Rectal smooth muscle tissue (tissue), 1 donor: ENCODE results near the gene TMED8.

ENCODE experiments used
- H3K27ac ChIP-seq: one replicate; pipeline ENCODE4 v1.7.0; 2013; ENCODE audit warnings: low read depth, low read length, inconsistent platforms
- H3K27me3 ChIP-seq: one replicate; pipeline ENCODE4 v1.7.0; 2013; ENCODE audit warnings: low read length; ENCODE audit not compliant: control insufficient read depth, insufficient read depth
- H3K36me3 ChIP-seq: one replicate; pipeline ENCODE4 v1.7.0; 2013; ENCODE audit warnings: low read length; ENCODE audit not compliant: control insufficient read depth, insufficient read depth
- H3K4me1 ChIP-seq: one replicate; pipeline ENCODE4 v1.7.0; 2013; ENCODE audit warnings: low read length; ENCODE audit not compliant: control insufficient read depth, insufficient read depth
- H3K4me3 ChIP-seq: one replicate; pipeline ENCODE4 v1.7.0; 2013; ENCODE audit warnings: low read length
- H3K9ac ChIP-seq: one replicate; pipeline ENCODE4 v1.7.0; 2013; ENCODE audit warnings: low read length

The TMED8 gene

GRCh38 chr14:77316872-77317301 is 60.0 kb downstream of the TMED8 start:
- Histone ChIP-seq H3K4me3 (no peak overlapping the region), H3K36me3 (no peaks in the 10 kb centered on the region), H3K27ac (no peak overlapping the region), H3K4me1 (peaks cover 7% of the 10 kb centered on the region), H3K27me3 (no peaks in the 10 kb centered on the region), H3K9ac (no peak overlapping the region)

GRCh38 chr14:77316195-77316505 is 60.7 kb downstream of the TMED8 start:
- Histone ChIP-seq H3K9ac (no peak overlapping the region), H3K27me3 (no peaks in the 10 kb centered on the region)

GRCh38 chr14:77314539-77315457 is 62.1 kb downstream of the TMED8 start:
- Histone ChIP-seq H3K36me3 (no peaks in the 10 kb centered on the region), H3K27ac (no peak overlapping the region), H3K9ac (no peak overlapping the region), H3K27me3 (no peaks in the 10 kb centered on the region), H3K4me3 (no peak overlapping the region), H3K4me1 (peaks cover 4% of the 10 kb centered on the region)

More at GRCh38 chr14:77316195-77316505, 60.7 kb downstream of the TMED8 start:
- Histone ChIP-seq H3K27ac (no peak overlapping the region), H3K4me1 (peaks cover 7% of the 10 kb centered on the region), H3K36me3 (no peaks in the 10 kb centered on the region), H3K4me3 (no peak overlapping the region)

- H3K27ac ChIP-seq = no peak overlapping the region
Measured at GRCh38 chr14:77314043-77314442, 62.9 kb downstream of the TMED8 start.

GRCh38 chr14:77313371-77313770 is 63.5 kb downstream of the TMED8 start:
- H3K4me3 ChIP-seq = no peak overlapping the region
- H3K36me3 ChIP-seq = no peaks in the 10 kb centered on the region
- no peaks in the 10 kb centered on the region for H3K27me3 ChIP-seq
- no peak overlapping the region for H3K27ac ChIP-seq
- peaks cover 3% of the 10 kb centered on the region for H3K4me1 ChIP-seq
- H3K9ac ChIP-seq = no peak overlapping the region

More at GRCh38 chr14:77314043-77314442, 62.9 kb downstream of the TMED8 start:
- H3K4me1 ChIP-seq = peaks cover 3% of the 10 kb centered on the region
- no peaks in the 10 kb centered on the region for H3K27me3 ChIP-seq
- no peak overlapping the region for H3K9ac ChIP-seq
- no peaks in the 10 kb centered on the region for H3K36me3 ChIP-seq
- no peak overlapping the region for H3K4me3 ChIP-seq

GRCh38 chr14:77311217-77311616 is 65.7 kb downstream of the TMED8 start:
- H3K36me3 ChIP-seq = no peaks in the 10 kb centered on the region
- H3K27me3 ChIP-seq = no peaks in the 10 kb centered on the region
- H3K9ac ChIP-seq = no peak overlapping the region
- H3K4me1 ChIP-seq = peaks cover 13% of the 10 kb centered on the region
- H3K4me3 ChIP-seq = no peak overlapping the region
- H3K27ac ChIP-seq = no peak overlapping the region

- Histone ChIP-seq H3K27me3 (no peaks in the 10 kb centered on the region), H3K4me3 (no peak overlapping the region), H3K9ac (no peak overlapping the region), H3K36me3 (no peaks in the 10 kb centered on the region), H3K27ac (no peak overlapping the region), H3K4me1 (peaks cover 13% of the 10 kb centered on the region)
Measured at GRCh38 chr14:77310026-77310425, 66.9 kb downstream of the TMED8 start.

- no peak overlapping the region for H3K9ac ChIP-seq
- H3K4me1 ChIP-seq = peaks cover 12% of the 10 kb centered on the region
- no peaks in the 10 kb centered on the region for H3K27me3 ChIP-seq
- H3K27ac ChIP-seq = no peak overlapping the region
- no peaks in the 10 kb centered on the region for H3K36me3 ChIP-seq
- no peak overlapping the region for H3K4me3 ChIP-seq
Measured at GRCh38 chr14:77309131-77309530, 67.8 kb downstream of the TMED8 start.

- peaks cover under 1% of the 10 kb centered on the region for H3K36me3 ChIP-seq
- H3K4me3 ChIP-seq = no peak overlapping the region
- H3K4me1 ChIP-seq = peaks cover 10% of the 10 kb centered on the region
- peak overlapping the region; percentile 33 for H3K27ac ChIP-seq
- no peak overlapping the region for H3K9ac ChIP-seq
- H3K27me3 ChIP-seq = no peaks in the 10 kb centered on the region
Measured at GRCh38 chr14:77306851-77307496, 69.9 kb downstream of the TMED8 start.

GRCh38 chr14:77306416-77306815 is 70.5 kb downstream of the TMED8 start:
- Histone ChIP-seq H3K36me3 (peaks cover 3% of the 10 kb centered on the region), H3K4me3 (no peak overlapping the region), H3K27ac (peak overlapping the region; percentile 33), H3K27me3 (no peaks in the 10 kb centered on the region), H3K9ac (no peak overlapping the region), H3K4me1 (peaks cover 10% of the 10 kb centered on the region)

GRCh38 chr14:77305696-77306095 is 71.2 kb downstream of the TMED8 start:
- Histone ChIP-seq H3K4me1 (peaks cover 10% of the 10 kb centered on the region), H3K27me3 (no peaks in the 10 kb centered on the region), H3K9ac (no peak overlapping the region), H3K36me3 (peaks cover 3% of the 10 kb centered on the region), H3K27ac (peak overlapping the region; percentile 14), H3K4me3 (no peak overlapping the region)

GRCh38 chr14:77303417-77304156 is 73.3 kb downstream of the TMED8 start:
- Histone ChIP-seq H3K36me3 (peaks cover 4% of the 10 kb centered on the region), H3K9ac (no peak overlapping the region), H3K27ac (no peak overlapping the region), H3K4me1 (peaks cover 10% of the 10 kb centered on the region), H3K4me3 (no peak overlapping the region), H3K27me3 (no peaks in the 10 kb centered on the region)
